Measurements from ENCODE around the gene IFI30.

The IFI30 gene

GRCh38 chr19:18226956-18227780, 53.6 kb downstream of the IFI30 start:
- DNase-seq, result no peak
